ENCODE measurements around the gene STUB1.

- no peak for TF ChIP-seq CTCF (IDR thresholded peaks at IDR 0.05; ENCODE audit: low read length)
- TF ChIP-seq EZH2phosphoT487 (IDR thresholded peaks at IDR 0.05; ENCODE audit: low read length) = no peak
These were observed 9.5 kb upstream of the STUB1 start for GRCh38 chr16:670485-671352.

Data from MM.1S (cell line).